A549 treated with Hydrocortisone at 1 μM for 4 hours (cell line): Measurements from ENCODE around the gene RAB3B. TPM values are rescaled to one million over a fixed set of nuclear protein-coding genes. Genes with fewer than 3 reads are reported as not detected.

Experiments used
- total RNA-seq: library from RNA; stranded (reverse); fragments of 200-300 nt; extraction: Qiagen RNA extraction; gene quantifications from 5 replicates; pipeline ENCODE4 v1.2.3, GENCODE V29; 2022

The RAB3B gene, protein sequence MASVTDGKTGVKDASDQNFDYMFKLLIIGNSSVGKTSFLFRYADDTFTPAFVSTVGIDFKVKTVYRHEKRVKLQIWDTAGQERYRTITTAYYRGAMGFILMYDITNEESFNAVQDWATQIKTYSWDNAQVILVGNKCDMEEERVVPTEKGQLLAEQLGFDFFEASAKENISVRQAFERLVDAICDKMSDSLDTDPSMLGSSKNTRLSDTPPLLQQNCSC
- 4.8 to 10.0 TPM (median 5.7 TPM) in 5 replicates for total RNA-seq

DNA sequence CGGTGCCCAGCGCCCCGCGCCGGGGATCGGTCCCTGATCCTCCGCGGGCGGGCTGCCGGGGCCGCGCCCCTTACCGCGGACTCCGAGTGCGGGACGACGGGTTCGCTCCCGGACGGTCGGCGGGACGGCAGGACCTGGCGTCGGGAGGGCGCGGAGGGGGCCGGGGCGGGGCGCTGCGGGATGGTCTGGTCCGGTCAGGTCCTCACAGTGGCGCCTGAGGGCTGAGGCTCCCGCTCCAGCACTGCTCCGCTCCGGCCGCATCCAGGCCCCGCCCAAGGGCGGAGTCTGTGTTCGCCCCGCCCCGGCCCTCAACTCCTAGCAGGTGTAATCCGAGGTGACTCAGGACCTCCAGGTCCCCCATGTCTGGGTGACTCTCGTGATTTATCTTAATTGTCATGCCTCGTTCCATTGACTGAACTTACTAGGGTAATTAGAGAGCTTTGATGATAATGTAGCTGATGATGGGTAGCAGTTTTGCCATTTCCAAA lies at the start of gene RAB3B:
RAB3B (minus strand) TSS at position 223 of the 488 bp plus-strand sequence. CDS start 13,583 bp downstream, outside the sequence.

DNA sequence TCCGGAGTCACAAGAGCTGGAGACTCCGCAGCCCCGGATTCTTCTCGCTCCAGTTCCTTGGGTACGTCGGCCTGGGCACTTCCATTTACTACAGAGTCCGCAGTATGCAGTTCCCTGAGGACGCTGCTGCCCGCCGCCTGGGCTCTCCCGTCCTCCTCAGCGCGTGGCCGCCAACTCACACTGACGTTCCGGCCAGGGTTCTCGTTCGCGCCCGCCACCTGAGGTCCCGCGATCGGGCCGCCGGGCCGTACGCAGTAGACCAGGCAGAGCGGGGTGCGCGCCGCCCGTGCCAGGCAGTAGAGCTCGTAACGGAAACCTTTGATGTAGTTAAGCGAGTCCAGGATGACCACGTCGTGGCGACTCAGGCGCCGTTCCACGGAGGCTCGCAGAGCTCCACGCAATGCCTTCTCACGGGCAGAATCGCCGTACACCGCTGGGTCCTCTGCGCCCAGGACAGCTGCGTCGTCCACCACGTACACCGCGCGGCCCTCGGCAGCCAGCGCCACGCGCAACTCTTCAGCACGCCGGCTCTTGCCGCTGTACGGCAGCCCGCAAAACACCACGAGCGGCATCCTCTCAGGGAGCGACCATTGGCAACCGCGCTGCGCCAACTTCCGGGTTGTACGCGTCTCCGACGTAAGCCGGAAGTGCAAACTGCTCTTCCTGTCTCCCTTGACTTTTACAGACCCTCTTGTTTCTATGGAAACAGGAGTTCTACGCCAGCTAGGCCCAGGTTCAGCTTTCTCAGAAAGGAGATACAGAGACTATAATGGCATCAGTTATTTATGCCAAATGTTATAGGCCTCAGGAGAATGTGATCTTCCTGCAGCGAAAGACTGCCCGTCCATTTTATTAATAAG lies 42.9 kb upstream of the RAB3B start, which contains the start of gene KTI12:
KTI12 (minus strand) TSS at position 621 of the 860 bp plus-strand sequence; CDS start at position 572, 49 bp downstream.

DNA sequence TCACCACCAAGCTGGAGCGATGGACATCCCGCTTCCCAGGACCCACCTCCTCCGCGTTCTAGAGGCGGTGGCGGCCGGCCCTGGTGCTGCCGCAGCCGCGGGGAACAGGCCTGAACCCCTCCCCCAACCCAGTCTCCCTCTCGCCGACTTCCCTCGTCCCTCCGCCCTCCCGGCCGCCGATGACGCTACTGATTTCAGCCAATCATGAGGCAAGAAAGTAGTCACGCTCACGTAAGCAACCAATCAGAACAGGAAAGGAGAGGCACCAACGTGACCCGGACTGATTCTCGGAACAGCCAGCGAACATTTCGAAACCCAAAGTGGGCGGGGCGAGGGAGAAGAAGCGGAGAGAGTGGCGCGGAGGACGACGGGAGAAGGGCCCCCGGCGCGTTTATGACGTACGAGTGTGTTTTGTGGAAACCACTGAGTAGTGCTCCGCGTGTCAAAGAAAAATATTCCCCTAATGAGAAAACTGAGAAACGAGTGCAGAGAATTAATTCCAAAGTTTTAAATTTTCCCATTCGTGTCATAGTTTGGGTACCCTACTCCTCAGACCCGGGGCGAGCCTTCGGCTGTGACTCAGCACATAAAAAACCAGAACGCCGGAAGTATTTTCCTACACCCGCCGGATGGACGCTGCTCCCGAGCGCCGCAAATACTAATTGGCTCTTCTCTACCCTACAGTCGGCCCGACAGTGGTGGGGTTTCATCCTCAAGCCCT lies 111.7 kb downstream of the RAB3B start, which contains the start of gene NRDC:
NRDC (minus strand) TSS at position 112 of the 721 bp plus-strand sequence. CDS start 112 bp downstream, outside the sequence.

Other genes starting within 250 kb of the RAB3B start
- 72.9 to 78.3 TPM (median 74.6 TPM) in 5 replicates for gene NRDC, start 112.0 kb downstream of the RAB3B start, total RNA-seq
- gene KTI12, start 43.1 kb upstream of the RAB3B start, total RNA-seq: 16.5 to 19.5 TPM (median 17.0 TPM) in 5 replicates
- 31.0 to 42.1 TPM (median 39.3 TPM) in 5 replicates for gene TXNDC12, start 64.5 kb upstream of the RAB3B start, total RNA-seq
- 28.8 to 42.1 TPM (median 30.5 TPM) in 5 replicates for gene BTF3L4, start 65.6 kb upstream of the RAB3B start, total RNA-seq
- 7.2 to 10.4 TPM (median 8.2 TPM) in 5 replicates for gene ZFYVE9, start 151.4 kb upstream of the RAB3B start, total RNA-seq